Measurements from ENCODE around the gene TIA1.

- TF ChIP-seq POLR2A (IDR thresholded peaks at IDR 0.05) (no peak), EP300 (IDR thresholded peaks at IDR 0.05) (no peak)
- TF ChIP-seq, protein P1, sequence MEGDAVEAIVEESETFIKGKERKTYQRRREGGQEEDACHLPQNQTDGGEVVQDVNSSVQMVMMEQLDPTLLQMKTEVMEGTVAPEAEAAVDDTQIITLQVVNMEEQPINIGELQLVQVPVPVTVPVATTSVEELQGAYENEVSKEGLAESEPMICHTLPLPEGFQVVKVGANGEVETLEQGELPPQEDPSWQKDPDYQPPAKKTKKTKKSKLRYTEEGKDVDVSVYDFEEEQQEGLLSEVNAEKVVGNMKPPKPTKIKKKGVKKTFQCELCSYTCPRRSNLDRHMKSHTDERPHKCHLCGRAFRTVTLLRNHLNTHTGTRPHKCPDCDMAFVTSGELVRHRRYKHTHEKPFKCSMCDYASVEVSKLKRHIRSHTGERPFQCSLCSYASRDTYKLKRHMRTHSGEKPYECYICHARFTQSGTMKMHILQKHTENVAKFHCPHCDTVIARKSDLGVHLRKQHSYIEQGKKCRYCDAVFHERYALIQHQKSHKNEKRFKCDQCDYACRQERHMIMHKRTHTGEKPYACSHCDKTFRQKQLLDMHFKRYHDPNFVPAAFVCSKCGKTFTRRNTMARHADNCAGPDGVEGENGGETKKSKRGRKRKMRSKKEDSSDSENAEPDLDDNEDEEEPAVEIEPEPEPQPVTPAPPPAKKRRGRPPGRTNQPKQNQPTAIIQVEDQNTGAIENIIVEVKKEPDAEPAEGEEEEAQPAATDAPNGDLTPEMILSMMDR (IDR thresholded peaks at IDR 0.05), result no peak
Measured at GRCh38 chr2:70261501-70261900, 13.1 kb upstream of the TIA1 start.
